Measurements from ENCODE around the gene TMED5.

DNA sequence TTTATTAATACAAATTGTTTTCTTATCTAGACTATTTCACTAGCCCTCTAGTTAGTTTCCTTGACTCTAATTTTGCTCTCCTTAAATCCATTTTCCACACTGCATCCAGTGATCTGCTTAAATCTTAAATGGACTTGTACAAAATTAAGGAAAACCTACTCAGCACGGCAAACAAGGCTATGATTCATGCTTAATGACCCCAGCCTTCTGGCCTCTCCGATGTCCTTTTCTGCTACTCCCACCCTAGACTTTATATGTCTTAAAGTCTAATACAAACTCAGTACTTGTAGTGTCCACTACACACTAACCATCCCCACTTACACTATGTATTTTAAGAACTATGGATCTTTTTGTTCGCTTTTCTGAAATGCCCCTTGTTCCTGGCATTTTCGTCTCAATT lies 2.2 kb downstream of the TMED5 start:
- no peak for TF ChIP-seq SUZ12 (IDR thresholded peaks at IDR 0.05)
- no peak for TF ChIP-seq ARNT (IDR thresholded peaks at IDR 0.05)
- no peak for TF ChIP-seq NFRKB (IDR thresholded peaks at IDR 0.05)
- TF ChIP-seq FOXM1 (IDR thresholded peaks at IDR 0.05; ENCODE audit: borderline replicate concordance): no peak
